ENCODE measurements around the gene DGKI.

DGKI gene

DNA sequence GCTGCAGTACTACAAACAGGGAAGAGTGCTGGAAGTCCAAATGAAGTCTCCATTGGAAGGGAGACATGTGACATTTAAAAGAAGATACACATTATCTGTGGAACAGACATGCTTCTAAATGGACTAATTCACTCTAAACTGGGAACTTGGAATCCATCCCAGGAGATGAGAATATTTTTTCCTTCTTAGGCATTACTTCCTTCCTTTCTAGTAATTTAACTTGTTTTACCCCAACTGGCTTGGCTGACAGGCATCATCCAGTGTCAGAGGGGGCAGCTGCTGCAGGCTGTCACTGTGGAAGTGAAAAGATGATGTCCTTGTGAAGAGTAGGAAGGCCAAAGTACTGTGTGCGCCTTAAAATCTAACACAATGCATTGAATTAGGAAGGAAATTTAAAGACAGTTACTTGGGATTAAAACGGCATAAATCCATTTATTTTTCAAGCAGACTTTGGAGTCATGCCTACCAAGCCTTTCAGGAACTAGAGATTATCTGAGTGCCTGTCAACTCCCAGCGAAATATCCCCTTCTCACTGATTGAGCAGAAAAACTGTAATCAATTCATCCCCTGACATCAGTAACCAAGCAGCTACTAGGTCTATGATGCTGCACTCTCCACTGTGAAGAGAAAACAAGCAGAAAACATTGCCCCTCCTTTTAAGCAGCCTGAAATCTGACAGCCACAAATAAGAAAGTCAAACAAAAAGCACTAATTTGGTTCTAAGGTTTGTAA, 161.2 kb downstream of the DGKI start:
- no peak overlapping the region for H3K4me3 Mint-ChIP-seq
- peaks cover 10% of the 10 kb centered on the region for H3K27me3 Mint-ChIP-seq
- no peak overlapping the region for H3K27ac Mint-ChIP-seq
- H3K36me3 Mint-ChIP-seq: no peaks in the 10 kb centered on the region
- H3K9me3 Mint-ChIP-seq: no peaks in the 10 kb centered on the region
- H3K4me1 Mint-ChIP-seq: no peaks in the 10 kb centered on the region

DNA sequence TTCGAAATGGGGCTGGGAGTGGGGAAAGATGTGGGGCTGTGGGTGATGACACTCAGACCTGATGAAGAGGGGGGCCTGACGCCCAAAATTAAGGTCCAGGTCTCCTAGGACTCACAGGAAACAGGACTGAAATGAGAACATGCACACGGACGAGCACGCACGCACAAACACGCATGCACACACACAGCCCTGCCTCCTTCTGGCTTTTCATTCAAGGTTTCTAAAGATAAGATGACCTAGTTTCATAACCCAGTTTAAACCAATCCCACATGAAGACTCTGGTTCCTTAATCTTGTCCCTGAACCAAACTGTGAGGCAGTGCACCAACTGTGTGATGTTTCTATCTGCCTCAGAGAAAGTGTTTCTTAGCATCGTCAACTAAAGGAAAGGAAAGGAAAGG, 162.0 kb downstream of the DGKI start:
- Mint-ChIP-seq H3K36me3 (no peaks in the 10 kb centered on the region), H3K27ac (no peak overlapping the region), H3K4me3 (no peak overlapping the region), H3K4me1 (no peaks in the 10 kb centered on the region), H3K27me3 (peaks cover 8% of the 10 kb centered on the region), H3K9me3 (no peaks in the 10 kb centered on the region)

DNA sequence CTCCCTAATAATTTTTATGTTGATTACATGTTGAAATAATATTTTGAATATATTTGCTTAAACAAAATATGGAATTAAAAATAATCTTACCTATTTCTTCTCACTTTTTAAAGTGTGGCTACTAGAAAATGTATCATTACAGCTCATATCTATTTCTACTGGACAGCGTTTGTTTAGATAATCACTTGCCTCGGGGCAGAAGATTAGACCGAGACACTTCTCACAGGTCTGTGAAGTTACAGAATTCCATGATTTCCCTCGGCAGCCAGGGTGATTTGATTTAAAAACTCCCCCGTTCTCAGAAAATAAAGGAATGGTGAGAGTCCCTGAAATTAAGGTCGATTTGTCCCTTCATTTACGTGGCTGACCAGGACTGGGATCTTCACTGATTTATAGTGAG, 162.5 kb downstream of the DGKI start:
- no peaks in the 10 kb centered on the region for H3K9me3 Mint-ChIP-seq
- H3K36me3 Mint-ChIP-seq: no peaks in the 10 kb centered on the region
- H3K4me3 Mint-ChIP-seq: no peak overlapping the region
- peaks cover 8% of the 10 kb centered on the region for H3K27me3 Mint-ChIP-seq
- no peak overlapping the region for H3K27ac Mint-ChIP-seq
- H3K4me1 Mint-ChIP-seq: no peaks in the 10 kb centered on the region

DNA sequence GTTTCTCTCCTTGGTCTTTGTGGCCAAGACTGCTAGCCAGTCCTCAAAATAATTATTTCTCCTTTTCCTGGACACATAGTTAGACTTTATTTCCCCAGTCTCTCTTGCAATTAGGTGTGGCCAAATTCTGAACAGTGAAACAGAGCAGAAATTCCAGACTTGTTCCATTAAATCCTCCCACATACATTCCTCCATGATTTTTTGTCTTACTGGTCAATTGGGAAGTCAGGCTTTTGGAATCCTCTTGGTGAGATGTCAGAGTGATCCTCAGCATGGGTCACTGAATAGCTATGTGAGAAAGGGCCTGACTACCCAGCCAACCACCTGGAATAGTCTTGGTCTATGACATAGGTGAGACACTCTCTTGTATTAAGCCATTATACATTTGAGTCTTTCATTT, 164.2 kb downstream of the DGKI start:
- Mint-ChIP-seq H3K27ac (no peak overlapping the region), H3K9me3 (no peaks in the 10 kb centered on the region), H3K36me3 (no peaks in the 10 kb centered on the region), H3K27me3 (peaks cover 9% of the 10 kb centered on the region), H3K4me1 (no peaks in the 10 kb centered on the region), H3K4me3 (no peak overlapping the region)

DNA sequence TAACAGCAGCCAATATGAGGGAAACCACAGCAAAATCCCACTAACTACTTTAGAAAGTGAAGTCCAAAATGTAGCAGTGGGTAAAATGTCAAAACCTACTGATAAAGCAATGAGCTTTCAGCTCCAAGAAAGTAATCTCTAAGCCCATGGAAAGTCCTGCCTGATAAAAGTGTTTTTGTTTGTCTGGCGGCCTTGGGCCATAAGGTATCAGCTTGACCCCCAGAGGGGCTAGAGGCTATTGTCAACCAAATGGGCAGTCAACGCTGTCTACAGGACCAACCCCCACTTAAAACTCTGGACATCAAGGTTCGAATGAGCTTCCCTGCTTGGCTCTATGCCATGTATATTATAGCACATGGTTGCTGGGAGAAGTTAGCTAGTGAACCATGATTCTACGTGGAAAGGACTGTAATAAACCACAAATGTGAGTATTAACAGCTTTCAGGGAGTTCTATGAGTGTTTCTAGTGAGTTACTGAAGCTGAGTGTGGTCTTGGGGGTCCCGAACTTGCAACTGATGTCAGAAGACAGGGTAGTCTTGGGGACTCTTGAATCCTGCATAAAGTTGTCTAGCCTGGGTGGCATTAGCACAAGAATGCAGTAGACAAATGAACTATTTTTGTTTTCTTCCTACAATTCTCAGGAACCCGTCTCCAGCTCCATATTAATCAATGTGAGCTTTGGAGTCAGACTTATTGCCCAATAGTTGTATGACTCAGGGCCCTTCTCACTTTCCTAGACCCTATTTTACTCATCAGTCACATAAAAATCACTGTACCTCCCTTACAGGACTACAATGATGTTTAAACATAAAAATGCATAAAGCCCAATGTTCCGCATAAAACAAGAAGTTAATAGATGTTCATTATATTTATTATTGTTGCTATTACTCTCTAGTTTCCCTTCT, 164.9 kb downstream of the DGKI start:
- Mint-ChIP-seq H3K27ac (no peak overlapping the region), H3K9me3 (no peaks in the 10 kb centered on the region), H3K36me3 (no peaks in the 10 kb centered on the region), H3K4me1 (no peaks in the 10 kb centered on the region), H3K4me3 (no peak overlapping the region), H3K27me3 (peaks cover 9% of the 10 kb centered on the region)

DNA sequence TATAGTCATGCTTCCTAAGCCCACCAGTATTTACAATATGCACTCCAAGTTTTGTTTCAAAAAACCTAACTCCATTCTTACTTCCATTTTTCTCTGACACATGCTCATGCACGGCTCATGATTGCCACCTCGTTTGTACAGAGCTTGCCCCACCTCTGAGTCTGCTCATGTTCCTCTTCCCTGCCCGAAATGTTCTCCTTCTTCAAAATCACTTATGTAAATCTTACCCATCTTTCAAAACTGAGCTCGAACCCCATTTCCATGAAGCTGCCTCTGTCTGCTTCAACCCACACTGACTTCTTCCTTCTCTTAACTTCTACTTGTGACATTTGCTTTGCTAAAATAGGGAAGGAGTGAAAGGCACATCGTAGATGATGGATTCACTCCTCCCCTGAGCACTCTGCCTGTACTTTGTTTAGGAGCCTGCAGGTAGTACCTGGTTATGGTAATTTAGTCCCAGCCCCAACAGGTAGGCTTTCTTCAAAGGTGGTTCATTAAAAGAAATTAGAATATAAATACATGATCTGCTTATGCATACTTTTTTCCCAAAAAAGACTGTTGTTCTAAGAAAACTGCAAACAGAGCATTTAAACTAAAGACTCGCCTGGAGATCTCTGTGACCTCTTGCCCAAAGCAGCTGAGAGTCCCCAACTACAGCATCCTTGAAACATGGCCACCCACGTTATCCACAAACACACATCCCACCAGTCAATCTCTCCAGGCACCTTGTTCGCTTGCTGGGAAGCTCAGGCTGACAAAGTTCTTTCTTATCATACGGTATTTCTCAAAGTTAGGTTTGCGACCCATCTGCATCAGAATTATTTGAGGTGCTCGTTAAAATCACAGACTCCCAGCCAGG, 172.0 kb downstream of the DGKI start:
- H3K27ac Mint-ChIP-seq: no peak overlapping the region

DNA sequence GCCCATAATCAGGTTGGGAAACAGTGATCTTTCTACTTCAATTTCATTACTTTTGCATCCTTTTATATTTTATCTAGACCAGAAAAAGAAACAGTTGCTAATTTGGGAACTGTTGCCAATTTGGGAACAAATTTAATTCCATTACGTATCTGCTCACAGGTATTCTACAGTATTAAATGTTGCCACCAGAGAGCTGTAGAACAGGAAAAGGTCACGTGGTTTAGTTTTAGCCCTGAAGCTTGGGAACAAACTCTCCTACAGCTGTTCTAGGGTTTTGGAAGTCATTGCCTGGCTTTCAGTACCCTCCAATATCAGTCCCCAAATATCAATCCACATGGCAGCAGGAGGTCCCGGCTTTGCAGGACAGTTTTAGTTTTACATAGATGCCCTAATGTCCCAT, 172.7 kb downstream of the DGKI start:
- no peaks in the 10 kb centered on the region for H3K9me3 Mint-ChIP-seq
- H3K36me3 Mint-ChIP-seq: no peaks in the 10 kb centered on the region
- no peak overlapping the region for H3K4me3 Mint-ChIP-seq
- H3K27me3 Mint-ChIP-seq: peaks cover 6% of the 10 kb centered on the region
- H3K4me1 Mint-ChIP-seq: no peaks in the 10 kb centered on the region
- H3K27ac Mint-ChIP-seq: no peak overlapping the region

More for the DNA sequence above, 172.0 kb downstream of the DGKI start:
- Mint-ChIP-seq H3K9me3 (no peaks in the 10 kb centered on the region), H3K27me3 (peaks cover 6% of the 10 kb centered on the region), H3K4me1 (no peaks in the 10 kb centered on the region), H3K4me3 (no peak overlapping the region), H3K36me3 (no peaks in the 10 kb centered on the region)

DNA sequence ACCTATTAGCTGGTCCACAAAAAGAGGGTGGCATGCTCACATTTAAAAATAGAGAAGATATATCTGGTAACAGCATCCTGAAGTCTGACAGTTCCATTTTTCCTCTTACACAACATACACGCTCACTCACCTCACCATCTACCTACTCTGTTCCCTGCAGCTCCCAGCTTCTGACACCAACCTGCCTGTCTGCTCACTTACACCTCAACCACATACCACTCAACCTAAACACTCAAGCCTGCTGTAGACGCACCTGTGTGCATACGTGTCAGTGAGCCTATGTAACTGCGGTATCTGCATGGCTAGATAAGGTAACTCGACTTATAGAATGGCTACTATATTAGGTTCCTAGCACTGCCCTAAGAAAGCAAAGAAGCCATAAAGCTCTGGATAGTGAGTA, 174.9 kb downstream of the DGKI start:
- H3K27ac Mint-ChIP-seq: no peak overlapping the region
- H3K27me3 Mint-ChIP-seq: peaks cover 4% of the 10 kb centered on the region

DNA sequence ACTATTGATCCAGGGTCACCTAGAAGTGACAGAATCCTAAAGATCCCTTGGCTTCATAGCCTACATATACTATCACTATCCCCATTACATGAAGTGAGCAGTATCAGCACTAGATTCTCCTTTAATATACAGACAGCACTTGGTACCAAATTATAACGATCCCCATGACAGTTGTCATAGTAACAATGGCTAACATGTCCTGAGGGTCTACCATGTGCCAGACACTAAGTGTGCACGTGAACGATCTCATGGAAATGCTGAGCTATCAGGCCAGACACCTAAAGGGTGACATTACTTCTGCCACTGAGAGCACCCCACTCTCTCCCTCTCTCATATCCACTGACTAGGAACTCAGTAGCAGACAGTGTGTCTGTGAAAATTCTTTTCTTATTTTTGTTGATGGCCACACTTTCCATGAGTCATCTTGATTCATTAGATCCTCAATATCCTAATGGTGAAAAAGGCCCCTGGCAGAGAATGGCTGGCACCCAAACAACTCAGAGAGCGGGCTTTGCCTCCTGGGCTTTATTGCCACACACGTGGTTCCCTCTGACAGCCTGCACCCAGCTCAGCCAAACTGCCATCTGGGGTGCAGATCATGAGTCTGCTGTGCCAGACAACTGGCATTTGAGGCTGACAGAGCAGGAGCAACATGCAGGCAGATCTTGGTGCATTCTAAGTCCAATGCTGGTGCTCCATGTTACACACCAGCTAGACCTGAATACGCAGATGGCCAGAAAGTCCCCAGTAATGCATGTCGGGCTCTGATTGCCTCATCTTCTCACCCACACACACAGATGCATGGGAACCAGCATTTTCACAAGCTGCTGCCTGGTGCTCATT, 176.3 kb downstream of the DGKI start:
- Mint-ChIP-seq H3K4me1 (no peaks in the 10 kb centered on the region), H3K27ac (no peak overlapping the region), H3K9me3 (no peaks in the 10 kb centered on the region), H3K27me3 (peaks cover 3% of the 10 kb centered on the region), H3K4me3 (no peak overlapping the region), H3K36me3 (no peaks in the 10 kb centered on the region)

More for the DNA sequence above, 174.9 kb downstream of the DGKI start:
- Mint-ChIP-seq H3K36me3 (no peaks in the 10 kb centered on the region), H3K9me3 (no peaks in the 10 kb centered on the region), H3K4me1 (no peaks in the 10 kb centered on the region), H3K4me3 (no peak overlapping the region)

DNA sequence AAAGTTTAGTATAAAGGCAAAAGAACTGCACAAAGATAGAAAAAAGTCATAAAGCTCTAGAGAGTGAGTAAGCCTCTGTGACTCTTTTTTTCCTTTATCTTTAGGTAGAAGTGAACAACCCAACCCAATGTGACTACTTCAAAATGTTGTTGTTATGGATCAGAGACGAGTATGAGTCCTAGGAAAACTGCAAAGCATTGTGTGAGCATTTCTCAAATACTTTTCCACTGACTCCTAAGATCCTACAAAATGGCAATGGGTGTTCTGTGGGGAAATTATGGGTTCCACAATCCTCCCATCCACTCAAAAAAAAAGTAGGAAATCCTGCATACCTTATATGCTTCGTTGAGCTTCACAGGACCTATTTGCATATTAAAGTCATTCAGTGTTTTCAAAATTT, 177.1 kb downstream of the DGKI start:
- no peak overlapping the region for H3K4me3 Mint-ChIP-seq
- H3K27me3 Mint-ChIP-seq: peaks cover 3% of the 10 kb centered on the region
- H3K27ac Mint-ChIP-seq: no peak overlapping the region
- no peaks in the 10 kb centered on the region for H3K36me3 Mint-ChIP-seq
- H3K4me1 Mint-ChIP-seq: no peaks in the 10 kb centered on the region
- H3K9me3 Mint-ChIP-seq: no peaks in the 10 kb centered on the region

DNA sequence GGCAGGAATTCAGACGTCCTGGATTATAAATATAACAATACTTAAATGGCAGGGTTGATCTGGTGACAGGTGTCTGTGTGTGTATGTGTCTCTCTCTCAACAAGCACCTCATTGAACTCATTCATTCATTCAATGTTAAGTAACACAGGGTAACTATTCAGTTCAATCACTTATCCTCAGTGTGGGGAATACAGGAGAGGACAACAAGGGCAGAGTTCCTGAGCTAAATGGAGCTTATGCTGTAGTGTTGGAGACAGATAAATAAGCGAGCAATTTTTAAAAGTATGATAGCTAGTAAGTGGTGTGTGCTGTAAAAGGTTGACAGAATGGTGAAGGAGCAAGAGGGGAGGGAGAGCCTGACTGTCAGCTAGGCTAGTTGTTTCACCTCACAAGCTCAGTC, 178.4 kb downstream of the DGKI start:
- H3K36me3 Mint-ChIP-seq: no peaks in the 10 kb centered on the region
- H3K4me3 Mint-ChIP-seq: no peak overlapping the region
- no peaks in the 10 kb centered on the region for H3K4me1 Mint-ChIP-seq
- no peak overlapping the region for H3K27ac Mint-ChIP-seq
- H3K9me3 Mint-ChIP-seq: no peaks in the 10 kb centered on the region
- peaks cover 3% of the 10 kb centered on the region for H3K27me3 Mint-ChIP-seq

DNA sequence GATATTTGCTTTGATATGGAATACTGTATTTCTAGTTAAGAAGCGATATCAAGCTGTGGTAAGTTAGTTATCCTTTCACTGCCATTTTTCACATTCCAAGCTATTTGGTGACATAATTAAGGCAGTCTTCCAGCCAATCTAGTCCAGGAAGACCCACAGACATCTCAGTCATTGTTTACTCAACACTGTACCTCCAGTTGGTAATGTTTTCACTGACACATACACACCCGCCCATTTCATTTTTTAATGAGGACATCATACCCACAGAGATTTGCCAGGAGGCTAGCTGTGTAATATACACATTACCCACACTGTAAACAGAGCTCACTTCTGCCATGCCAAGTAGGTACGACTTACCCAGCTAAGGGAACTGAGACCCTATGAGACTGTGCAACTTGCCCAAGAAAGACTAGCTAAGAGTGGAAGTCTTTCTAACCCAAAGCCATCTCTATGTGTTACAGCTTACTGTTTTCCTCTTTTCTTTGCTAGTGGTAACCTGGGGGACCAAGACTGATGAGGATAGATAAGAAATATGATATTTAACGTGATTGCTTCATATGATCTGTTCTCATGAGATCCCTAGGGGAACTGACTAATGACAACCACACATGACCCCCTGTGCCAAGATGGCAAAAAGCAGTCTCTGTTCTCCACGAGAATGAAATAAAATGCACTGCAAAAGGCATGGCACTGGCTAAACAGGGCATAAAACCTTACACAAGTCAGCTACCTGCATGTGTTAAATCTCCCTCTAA, 179.0 kb downstream of the DGKI start:
- Mint-ChIP-seq H3K4me1 (no peaks in the 10 kb centered on the region), H3K27me3 (peaks cover 5% of the 10 kb centered on the region), H3K27ac (no peak overlapping the region), H3K4me3 (no peak overlapping the region), H3K9me3 (no peaks in the 10 kb centered on the region), H3K36me3 (no peaks in the 10 kb centered on the region)

DNA sequence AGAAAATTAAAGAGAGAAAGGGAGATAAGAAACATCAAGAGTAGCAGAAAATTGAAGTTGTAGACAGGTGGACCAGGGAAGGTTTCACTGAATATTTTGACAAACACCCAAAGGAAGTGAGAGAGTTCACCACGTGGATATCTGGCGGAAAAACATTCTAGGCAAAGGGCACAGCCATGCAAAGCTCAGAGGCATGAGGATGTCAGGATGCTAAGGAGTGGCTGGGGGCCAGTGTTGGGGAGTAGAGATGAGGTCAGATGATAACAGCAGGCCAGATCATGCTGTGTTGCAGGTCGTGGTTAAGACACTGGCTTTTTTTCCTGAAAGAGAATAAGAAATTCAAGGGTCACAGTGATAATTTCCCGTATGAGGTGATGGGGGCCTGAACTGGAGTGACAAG, 181.9 kb downstream of the DGKI start:
- no peaks in the 10 kb centered on the region for H3K4me1 Mint-ChIP-seq
- H3K36me3 Mint-ChIP-seq: no peaks in the 10 kb centered on the region
- peaks cover 10% of the 10 kb centered on the region for H3K27me3 Mint-ChIP-seq
- H3K9me3 Mint-ChIP-seq: no peaks in the 10 kb centered on the region
- H3K4me3 Mint-ChIP-seq: no peak overlapping the region
- H3K27ac Mint-ChIP-seq: no peak overlapping the region

DNA sequence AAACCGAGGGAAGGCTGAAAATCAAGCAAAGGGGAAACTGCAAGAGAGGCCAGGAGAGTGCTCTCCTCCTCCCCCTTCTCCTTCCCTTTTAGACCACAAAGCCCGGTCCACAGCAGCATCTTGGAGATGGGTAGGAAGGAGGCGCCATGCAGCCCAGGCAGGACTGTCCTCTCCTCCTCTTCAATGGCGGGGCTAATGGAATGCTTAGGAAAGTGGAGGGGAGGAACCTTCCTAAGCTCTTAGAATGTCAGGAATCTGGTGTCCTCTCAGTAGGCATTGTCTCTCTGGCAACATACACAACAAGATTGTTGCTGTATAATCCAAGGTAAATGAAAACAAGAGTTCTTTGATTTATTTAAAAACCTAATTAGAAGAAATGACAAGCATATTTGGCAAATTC, 185.1 kb downstream of the DGKI start:
- Mint-ChIP-seq H3K27ac (no peak overlapping the region), H3K27me3 (peaks cover 9% of the 10 kb centered on the region), H3K4me1 (no peaks in the 10 kb centered on the region), H3K9me3 (no peaks in the 10 kb centered on the region), H3K36me3 (no peaks in the 10 kb centered on the region), H3K4me3 (no peak overlapping the region)
